GM12864 (cell line): ENCODE data around the gene PRKAR1A.
"Not testable (repeated sequence)": the region's sequence is repeated elsewhere in the genome, so short reads cannot be mapped to it uniquely, and the experiment has no call there.

Experiments
- DNase-seq: peaks from one replicate; pipeline ENCODE4 v3.0.0-alpha.2; 2011; ENCODE audit warnings: low read depth
- H3K4me3 ChIP-seq: 2 replicates; pipeline ENCODE4 v1.5.1; 2011; ENCODE audit warnings: mild to moderate bottlenecking, low read depth, low read length, control low read depth
- CTCF ChIP-seq: IDR thresholded peaks from 2 replicates; pipeline ENCODE4 v1.5.1; 2011; ENCODE audit warnings: low read depth, mild to moderate bottlenecking, moderate library complexity, low read length, control low read depth, inconsistent platforms; ENCODE audit errors: missing control alignments

PRKAR1A gene

GRCh38 chr17:68580236-68580770, 68.1 kb downstream of the PRKAR1A start:
- H3K4me3 ChIP-seq: no peak overlapping the region
- TF ChIP-seq CTCF: no peak
- DNase-seq: no peak

GRCh38 chr17:68581863-68582645, 69.8 kb downstream of the PRKAR1A start:
- H3K4me3 ChIP-seq: no peak overlapping the region
- TF ChIP-seq CTCF: no peak
- DNase-seq: no peak

- DNase-seq: not testable (repeated sequence)
Measured at GRCh38 chr17:68582867-68583266, 70.6 kb downstream of the PRKAR1A start.

GRCh38 chr17:68584581-68585303, 72.5 kb downstream of the PRKAR1A start:
- H3K4me3 ChIP-seq: no peak overlapping the region
- DNase-seq: no peak
- no peak for TF ChIP-seq CTCF

More at GRCh38 chr17:68582867-68583266, 70.6 kb downstream of the PRKAR1A start:
- H3K4me3 ChIP-seq: not testable (repeated sequence)

- DNase-seq: no peak
- no peak overlapping the region for H3K4me3 ChIP-seq
- no peak for TF ChIP-seq CTCF
Measured at GRCh38 chr17:68585643-68586042, 73.4 kb downstream of the PRKAR1A start.

- no peak for TF ChIP-seq CTCF
- DNase-seq: no peak
- no peak overlapping the region for H3K4me3 ChIP-seq
Measured at GRCh38 chr17:68587026-68587425, 74.8 kb downstream of the PRKAR1A start.

GRCh38 chr17:68587847-68588246, 75.6 kb downstream of the PRKAR1A start:
- H3K4me3 ChIP-seq: no peak overlapping the region
- no peak for TF ChIP-seq CTCF
- no peak for DNase-seq
